Naive B cell (primary cell): Measurements from ENCODE around the gene ALG6. TPM values are rescaled to one million over a fixed set of nuclear protein-coding genes. Genes with fewer than 3 reads are reported as not detected.
A peak's percentile ranks its signal among the peaks of the same experiment; 100 is the strongest.
"Not testable (repeated sequence)": the region's sequence is repeated elsewhere in the genome, so short reads cannot be mapped to it uniquely, and the experiment has no call there.

Experiments
- ATAC-seq, 2 donors: fragments of 150-1000 bp; cut with Tn5 transposase; 2 replicates each; pipeline ENCODE4 v1.10.0; 2021; ENCODE audit warnings: low read depth in 2 of 2, mild to moderate bottlenecking in 2 of 2, moderate library complexity in 2 of 2
- DNase-seq: peaks from one replicate; pipeline ENCODE4 v3.0.0; 2022
- H3K27ac Mint-ChIP-seq, 6 donors: one replicate each; pipeline ENCODE4 v1.8.0; 2020 to 2022; ENCODE audit warnings: mild to moderate bottlenecking in 6 of 6, mixed read lengths in 6 of 6, moderate library complexity in 5 of 6, inconsistent platforms in 2 of 6
- H3K27me3 Mint-ChIP-seq, 3 donors: one replicate each; pipeline ENCODE4 v1.8.0; 2021 to 2022; ENCODE audit warnings: mixed read lengths in 3 of 3, mild to moderate bottlenecking in 1 of 3
- H3K36me3 Mint-ChIP-seq, 2 donors: one replicate each; pipeline ENCODE4 v1.8.0; 2020 to 2022; ENCODE audit warnings: mixed read lengths in 2 of 2, inconsistent platforms in 1 of 2, mild to moderate bottlenecking in 1 of 2
- H3K4me1 Mint-ChIP-seq, 3 donors: one replicate each; pipeline ENCODE4 v1.8.0; 2020 to 2022; ENCODE audit warnings: mixed read lengths in 3 of 3, inconsistent platforms in 1 of 3, mild to moderate bottlenecking in 1 of 3, moderate library complexity in 1 of 3
- H3K4me3 Mint-ChIP-seq, 8 donors: one replicate each; pipeline ENCODE4 v1.8.0; 2020 to 2022; ENCODE audit warnings: mild to moderate bottlenecking in 8 of 8, mixed read lengths in 8 of 8, moderate library complexity in 8 of 8, inconsistent platforms in 2 of 8
- H3K9me3 Mint-ChIP-seq, 7 donors: one replicate each; pipeline ENCODE4 v1.8.0; 2020 to 2022; ENCODE audit warnings: mixed read lengths in 7 of 7, mild to moderate bottlenecking in 5 of 7, inconsistent platforms in 2 of 7, moderate library complexity in 1 of 7
- polyA plus RNA-seq, 6 donors: library from polyadenylated mRNA; unstranded; fragments of 300-500 nt; fragmentation: Illumina TruSeq; gene quantifications; one replicate each; pipeline ENCODE4 v1.2.3, GENCODE V29; 2021; ENCODE audit warnings: low read depth in 6 of 6

The ALG6 gene
- polyA plus RNA-seq, 6 donors from 2014 or later = 13.4 to 35.8 (median 22.6) TPM

DNA sequence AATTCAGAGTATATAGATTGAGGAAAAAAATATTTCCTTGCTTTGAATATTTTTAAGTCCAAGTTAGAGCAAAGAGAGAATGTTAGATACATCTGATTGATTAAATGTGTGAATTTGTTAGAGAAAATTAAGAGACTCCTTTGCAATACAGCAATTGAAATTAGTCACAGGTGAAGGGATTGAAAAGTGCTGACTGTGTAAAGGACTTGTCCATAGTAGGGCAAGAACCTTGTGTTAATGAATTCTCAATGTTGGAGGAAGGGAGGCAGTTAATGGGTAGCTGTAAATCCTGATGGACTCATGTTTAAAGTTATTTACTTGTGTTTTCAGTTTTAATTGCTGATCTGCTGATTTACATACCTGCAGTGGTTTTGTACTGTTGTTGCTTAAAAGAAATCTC lies 38.6 kb downstream of the ALG6 start:
- H3K27ac Mint-ChIP-seq = no peak overlapping the region
- ATAC-seq (no peak), DNase-seq (no peak)
- no peaks in the 10 kb centered on the region for H3K9me3 Mint-ChIP-seq
- H3K4me1 Mint-ChIP-seq = no peaks in the 10 kb centered on the region
- no peaks in the 10 kb centered on the region for H3K27me3 Mint-ChIP-seq
- peaks cover 7 to 28% of the 10 kb centered on the region in 2 donors for H3K36me3 Mint-ChIP-seq
- H3K4me3 Mint-ChIP-seq = no peak overlapping the region

DNA sequence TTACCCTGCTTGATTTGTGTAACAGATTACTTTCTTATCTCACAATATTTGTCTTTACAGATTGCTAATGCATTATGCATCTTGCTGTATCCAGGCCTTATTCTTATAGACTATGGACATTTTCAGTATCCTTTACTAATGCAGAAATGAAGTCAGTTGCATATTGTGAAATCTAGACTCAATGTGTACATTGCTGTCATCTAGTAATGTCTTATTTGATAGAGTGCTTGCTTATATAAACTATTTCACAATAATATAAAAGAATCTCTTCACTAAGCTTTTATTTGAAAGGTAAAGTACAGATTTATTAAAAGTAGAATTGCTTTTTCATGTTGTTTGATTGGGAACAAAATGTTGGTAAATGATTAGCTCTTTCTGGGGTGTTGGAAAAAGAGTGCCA lies 39.6 kb downstream of the ALG6 start:
- H3K4me3 Mint-ChIP-seq = no peak overlapping the region
- H3K4me1 Mint-ChIP-seq = no peaks in the 10 kb centered on the region

DNA sequence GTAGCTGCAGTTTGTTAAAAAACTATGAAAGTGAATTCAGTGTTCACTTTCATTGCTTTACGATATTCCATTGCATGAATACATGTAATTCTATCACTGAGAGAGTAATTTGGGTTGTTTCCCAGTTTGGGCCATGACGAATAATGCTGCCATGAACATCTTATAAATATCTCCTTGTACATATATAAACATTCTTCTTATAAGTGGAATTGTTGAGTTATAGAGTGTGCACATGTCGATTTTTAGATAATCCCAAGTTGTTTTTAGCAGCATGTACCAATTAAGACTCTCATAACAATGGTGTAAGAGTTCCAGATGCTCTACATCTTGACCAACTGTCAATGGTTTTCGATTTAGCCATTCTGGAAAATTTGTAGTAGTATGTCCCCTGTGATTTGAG lies 40.9 kb downstream of the ALG6 start:
- peaks cover 14 to 37% of the 10 kb centered on the region in 2 donors for H3K36me3 Mint-ChIP-seq
- no peak overlapping the region for H3K4me3 Mint-ChIP-seq
- H3K27me3 Mint-ChIP-seq = no peaks in the 10 kb centered on the region
- DNase-seq (no peak), ATAC-seq (no peak)
- no peaks in the 10 kb centered on the region for H3K9me3 Mint-ChIP-seq
- peak overlapping the region in 1 of 6 donors; percentile 30 for H3K27ac Mint-ChIP-seq
- H3K4me1 Mint-ChIP-seq = no peaks in the 10 kb centered on the region

More for the DNA sequence above, 39.6 kb downstream of the ALG6 start:
- Mint-ChIP-seq H3K9me3 (no peaks in the 10 kb centered on the region), H3K27me3 (no peaks in the 10 kb centered on the region), H3K36me3 (peaks cover 12 to 32% of the 10 kb centered on the region in 2 donors), H3K27ac (peak overlapping the region in 1 of 6 donors; percentile 53)
- DNase-seq (no peak), ATAC-seq (no peak)

DNA sequence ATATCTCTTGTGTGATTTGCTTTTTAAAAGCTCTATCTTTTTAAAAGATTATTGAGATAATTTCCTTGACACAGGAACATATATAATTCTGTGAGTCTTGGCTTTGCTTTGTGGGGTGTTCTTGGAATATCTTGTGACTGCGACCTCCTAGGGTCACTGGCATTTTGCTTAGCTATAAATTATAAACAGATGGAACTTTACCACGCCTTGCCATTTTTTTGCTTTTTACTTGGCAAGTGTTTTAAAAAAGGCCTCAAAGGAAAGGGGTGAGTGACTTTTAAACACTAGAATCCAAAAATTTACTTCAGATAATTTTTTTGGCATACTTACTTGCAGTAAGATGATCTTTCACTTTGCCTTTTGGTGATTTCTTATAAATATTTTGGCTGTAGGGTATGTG lies 43.6 kb downstream of the ALG6 start:
- Mint-ChIP-seq H3K36me3 (peaks cover 7 to 38% of the 10 kb centered on the region in 2 donors), H3K9me3 (no peaks in the 10 kb centered on the region), H3K27ac (no peak overlapping the region), H3K4me1 (no peaks in the 10 kb centered on the region), H3K27me3 (no peaks in the 10 kb centered on the region), H3K4me3 (no peak overlapping the region)
- DNase-seq (no peak), ATAC-seq (no peak)

DNA sequence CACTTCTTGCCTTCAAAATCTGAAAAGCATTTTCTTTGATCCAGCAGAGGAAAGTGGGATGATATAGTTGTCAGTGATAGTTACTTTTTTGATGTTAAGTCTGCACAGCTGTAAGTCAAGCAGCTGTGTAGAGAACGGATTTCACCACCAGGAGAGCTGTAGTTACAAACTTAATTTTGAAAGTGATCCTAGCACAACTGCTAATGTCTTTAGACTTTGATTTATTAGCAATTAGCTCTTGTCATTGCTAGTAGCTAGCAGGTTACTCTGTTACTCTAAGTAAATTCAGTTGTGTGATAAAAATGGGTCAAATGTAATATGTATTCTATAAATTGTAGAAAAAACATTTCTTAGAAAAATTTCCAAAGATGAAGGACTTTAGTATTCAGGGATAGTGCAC lies 46.0 kb downstream of the ALG6 start:
- Mint-ChIP-seq H3K9me3 (no peaks in the 10 kb centered on the region), H3K27me3 (no peaks in the 10 kb centered on the region), H3K36me3 (peaks cover 7 to 35% of the 10 kb centered on the region in 2 donors), H3K27ac (no peak overlapping the region), H3K4me1 (no peaks in the 10 kb centered on the region), H3K4me3 (no peak overlapping the region)
- no peak for ATAC-seq
- no peak for DNase-seq

DNA sequence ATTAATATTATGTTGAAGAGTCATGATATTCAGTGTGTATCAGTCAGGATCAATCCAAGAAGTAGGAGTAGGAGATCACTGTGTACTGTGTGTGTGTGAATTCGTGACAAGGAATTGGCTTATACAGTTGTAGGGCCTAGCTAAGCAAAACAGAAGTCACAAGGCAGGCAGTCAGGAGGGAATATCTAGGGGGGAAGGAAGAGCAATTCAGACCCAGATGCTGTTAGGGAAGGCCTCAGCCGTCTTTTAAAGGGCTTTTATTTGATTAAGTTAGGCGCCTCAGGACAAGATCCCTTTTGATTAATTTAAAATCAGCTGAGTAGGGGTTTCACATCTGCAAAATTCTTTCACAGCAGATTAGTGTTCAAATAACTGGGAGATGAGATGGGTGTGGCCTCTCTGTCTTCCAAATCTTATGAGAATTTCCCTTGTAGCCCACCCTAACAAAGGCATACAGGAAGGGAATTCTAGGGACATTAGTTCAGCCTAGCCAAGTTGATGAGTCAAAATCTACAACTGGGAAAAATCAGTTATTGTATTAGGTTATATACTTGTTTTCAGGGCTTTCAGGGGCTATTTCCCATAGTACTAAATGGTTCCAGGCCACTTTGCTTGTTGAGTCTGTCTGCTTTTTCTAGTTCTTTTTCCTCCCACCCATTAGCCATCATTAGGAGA lies 47.4 kb downstream of the ALG6 start:
- Mint-ChIP-seq H3K4me3 (no peak overlapping the region), H3K9me3 (no peaks in the 10 kb centered on the region), H3K27ac (peak overlapping the region in 2 of 6 donors; percentile 17 to 27), H3K36me3 (peaks cover 17 to 42% of the 10 kb centered on the region in 2 donors), H3K4me1 (no peaks in the 10 kb centered on the region), H3K27me3 (no peaks in the 10 kb centered on the region)
- DNase-seq (no peak), ATAC-seq (no peak)

DNA sequence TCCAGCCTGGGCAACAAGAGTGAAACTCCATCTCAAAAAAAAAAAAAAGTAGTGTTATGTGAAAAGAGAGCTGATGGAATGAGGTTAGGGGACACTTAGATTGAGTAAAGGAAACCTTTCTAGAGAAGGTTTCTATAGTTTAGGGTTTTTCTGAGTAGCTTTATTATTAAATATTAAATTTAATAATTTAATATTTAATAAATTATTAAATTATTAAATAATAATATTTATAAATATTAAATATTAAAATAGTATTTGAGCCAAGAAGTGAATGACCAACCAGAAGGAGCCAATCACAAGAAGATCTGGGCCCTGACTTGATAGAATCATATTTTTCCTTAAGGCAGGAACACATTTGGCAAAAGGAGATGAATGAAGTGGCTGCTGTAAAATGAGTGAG lies 50.7 kb downstream of the ALG6 start:
- no peak overlapping the region for H3K27ac Mint-ChIP-seq
- no peaks in the 10 kb centered on the region for H3K4me1 Mint-ChIP-seq
- ATAC-seq = no peak
- no peaks in the 10 kb centered on the region for H3K27me3 Mint-ChIP-seq
- H3K36me3 Mint-ChIP-seq = peaks cover 12 to 47% of the 10 kb centered on the region in 2 donors
- H3K9me3 Mint-ChIP-seq = peaks cover 0 to 9% (median 0%) of the 10 kb centered on the region in 7 donors
- DNase-seq = no peak
- H3K4me3 Mint-ChIP-seq = no peak overlapping the region

DNA sequence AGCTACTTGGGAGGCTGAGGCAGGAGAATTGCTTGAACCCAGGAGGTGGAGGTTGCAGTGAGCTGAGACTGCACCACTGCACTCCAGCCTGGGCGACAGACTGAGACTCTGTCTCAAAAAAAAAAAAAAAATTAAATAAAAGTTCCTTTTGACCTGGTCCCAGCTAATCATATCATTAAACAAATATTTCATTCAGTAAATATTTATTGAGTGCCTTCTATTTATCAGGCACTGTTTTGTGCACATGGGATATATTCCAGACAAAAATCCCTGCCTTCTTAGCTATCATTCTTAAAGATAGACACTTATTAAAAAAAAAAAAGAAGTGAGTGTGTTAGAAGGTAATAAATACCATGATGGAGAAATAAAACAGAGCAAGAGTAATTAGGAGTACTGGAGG lies 53.3 kb downstream of the ALG6 start:
- not testable (repeated sequence) for H3K9me3 Mint-ChIP-seq, H3K4me3 Mint-ChIP-seq, H3K27ac Mint-ChIP-seq, ATAC-seq, DNase-seq, H3K27me3 Mint-ChIP-seq, H3K4me1 Mint-ChIP-seq
- peaks cover 12 to 34% of the 10 kb centered on the region in 2 donors for H3K36me3 Mint-ChIP-seq

DNA sequence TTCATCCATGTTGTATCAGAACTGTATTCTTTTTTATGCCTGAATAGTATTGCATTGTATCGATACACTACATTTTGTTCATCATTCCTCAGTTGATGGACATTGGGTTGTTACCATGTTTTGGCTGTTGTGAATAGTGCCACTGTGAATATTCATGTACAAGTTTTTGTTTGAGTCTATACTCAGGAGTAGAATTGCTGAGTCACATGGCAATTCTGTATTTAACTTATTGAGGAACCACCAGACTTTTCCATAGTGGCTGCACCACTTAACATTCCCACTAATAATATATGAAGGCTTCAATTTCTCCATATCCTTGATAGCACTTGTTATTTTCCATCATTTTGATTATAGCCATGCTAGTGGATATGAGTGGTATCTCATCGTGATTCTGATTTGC lies 56.2 kb downstream of the ALG6 start:
- Mint-ChIP-seq H3K27ac (no peak overlapping the region), H3K4me1 (no peaks in the 10 kb centered on the region), H3K4me3 (no peak overlapping the region), H3K27me3 (no peaks in the 10 kb centered on the region), H3K36me3 (peaks cover 12 to 26% of the 10 kb centered on the region in 2 donors), H3K9me3 (peaks cover 0 to 9% (median 0%) of the 10 kb centered on the region in 7 donors)
- ATAC-seq (no peak), DNase-seq (no peak)

DNA sequence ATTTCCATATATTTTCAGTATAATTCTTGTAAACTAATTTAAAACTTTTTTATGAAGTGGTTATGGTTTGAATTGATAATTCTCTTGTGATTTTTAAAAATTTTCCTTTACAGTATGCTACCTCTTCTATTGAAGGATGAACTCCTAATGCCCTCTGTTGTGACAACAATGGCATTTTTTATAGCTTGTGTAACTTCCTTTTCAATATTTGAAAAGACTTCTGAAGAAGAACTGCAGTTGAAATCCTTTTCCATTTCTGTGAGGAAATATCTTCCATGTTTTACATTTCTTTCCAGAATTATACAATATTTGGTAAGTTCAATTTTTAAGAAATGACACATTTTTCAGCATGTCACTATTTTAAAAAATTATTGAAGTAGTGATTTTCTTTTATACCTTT lies 61.4 kb downstream of the ALG6 start:
- no peaks in the 10 kb centered on the region for H3K27me3 Mint-ChIP-seq
- H3K9me3 Mint-ChIP-seq = peaks cover 0 to 19% (median 13%) of the 10 kb centered on the region in 7 donors
- H3K4me3 Mint-ChIP-seq = no peak overlapping the region
- DNase-seq (no peak), ATAC-seq (no peak)
- H3K4me1 Mint-ChIP-seq = no peaks in the 10 kb centered on the region
- H3K27ac Mint-ChIP-seq = no peak overlapping the region
- peaks cover 11 to 28% of the 10 kb centered on the region in 2 donors for H3K36me3 Mint-ChIP-seq

DNA sequence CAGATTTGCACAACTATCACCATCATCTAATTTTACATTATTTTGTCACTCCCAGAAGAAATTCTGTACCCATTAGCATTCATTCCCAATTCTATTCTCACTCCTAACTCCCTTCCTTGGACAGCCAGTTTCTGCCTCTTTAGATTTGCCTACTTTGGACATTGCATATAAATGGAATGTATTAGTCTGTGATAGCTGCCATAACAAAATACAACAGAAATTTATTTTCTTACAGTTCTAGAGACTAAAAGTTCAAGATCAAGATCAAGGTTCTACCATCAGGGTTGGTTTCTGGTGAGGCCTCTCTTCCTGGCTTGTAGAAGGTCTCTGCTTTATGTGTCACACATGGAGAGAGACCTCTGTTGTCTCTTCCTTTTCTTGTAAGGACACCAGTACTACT lies 61.9 kb downstream of the ALG6 start:
- DNase-seq (no peak), ATAC-seq (no peak)
- Mint-ChIP-seq H3K27ac (no peak overlapping the region), H3K9me3 (peaks cover 0 to 19% (median 13%) of the 10 kb centered on the region in 7 donors), H3K27me3 (no peaks in the 10 kb centered on the region), H3K4me1 (no peaks in the 10 kb centered on the region), H3K36me3 (peaks cover 11 to 28% of the 10 kb centered on the region in 2 donors), H3K4me3 (no peak overlapping the region)

DNA sequence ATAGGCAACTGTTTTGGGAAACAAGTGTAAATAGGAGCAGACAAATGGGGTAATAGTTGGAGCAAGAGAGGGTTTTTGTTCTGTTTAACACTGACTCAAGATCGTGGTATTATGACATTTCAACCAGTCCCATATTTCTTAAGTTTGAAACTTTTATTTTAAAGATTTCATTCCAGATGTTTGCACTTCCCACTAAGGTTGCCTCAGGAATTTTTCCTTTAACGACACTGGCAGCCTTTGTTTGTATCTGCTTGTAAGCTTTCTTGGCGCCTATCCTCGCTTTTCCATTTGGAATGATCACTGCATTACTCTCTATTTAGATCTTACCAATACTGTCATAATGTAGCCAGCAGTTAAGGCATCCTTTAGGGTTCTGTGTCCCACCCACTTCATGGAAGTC lies 67.7 kb downstream of the ALG6 start:
- no peaks in the 10 kb centered on the region for H3K4me1 Mint-ChIP-seq
- DNase-seq (no peak), ATAC-seq (no peak)
- H3K9me3 Mint-ChIP-seq = peaks cover 0 to 7% (median 6%) of the 10 kb centered on the region in 7 donors
- no peaks in the 10 kb centered on the region for H3K27me3 Mint-ChIP-seq
- no peak overlapping the region for H3K4me3 Mint-ChIP-seq
- H3K36me3 Mint-ChIP-seq = peaks cover 0 to 10% of the 10 kb centered on the region in 2 donors
- peak overlapping the region in 1 of 6 donors; percentile 11 for H3K27ac Mint-ChIP-seq

DNA sequence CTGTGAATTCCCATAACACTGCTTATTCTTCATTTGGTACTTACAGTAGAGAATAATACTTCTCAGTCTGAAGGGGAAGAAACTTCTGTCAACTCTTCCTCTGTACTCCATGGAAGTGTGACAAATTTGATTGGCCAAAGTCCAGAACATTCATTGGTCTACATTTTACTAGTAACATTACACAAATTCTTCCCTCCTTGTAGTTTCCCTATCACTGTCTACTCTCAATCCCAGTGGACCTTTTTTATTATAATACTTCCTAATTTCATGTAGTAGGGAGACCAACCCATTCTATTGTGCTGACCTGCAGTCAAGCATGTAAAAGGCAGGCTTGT lies 74.7 kb downstream of the ALG6 start:
- ATAC-seq (no peak), DNase-seq (no peak)
- Mint-ChIP-seq H3K4me1 (peaks cover 6 to 9% (median 9%) of the 10 kb centered on the region in 3 donors), H3K4me3 (no peak overlapping the region), H3K27me3 (no peaks in the 10 kb centered on the region), H3K9me3 (no peaks in the 10 kb centered on the region), H3K27ac (no peak overlapping the region), H3K36me3 (no peaks in the 10 kb centered on the region)

DNA sequence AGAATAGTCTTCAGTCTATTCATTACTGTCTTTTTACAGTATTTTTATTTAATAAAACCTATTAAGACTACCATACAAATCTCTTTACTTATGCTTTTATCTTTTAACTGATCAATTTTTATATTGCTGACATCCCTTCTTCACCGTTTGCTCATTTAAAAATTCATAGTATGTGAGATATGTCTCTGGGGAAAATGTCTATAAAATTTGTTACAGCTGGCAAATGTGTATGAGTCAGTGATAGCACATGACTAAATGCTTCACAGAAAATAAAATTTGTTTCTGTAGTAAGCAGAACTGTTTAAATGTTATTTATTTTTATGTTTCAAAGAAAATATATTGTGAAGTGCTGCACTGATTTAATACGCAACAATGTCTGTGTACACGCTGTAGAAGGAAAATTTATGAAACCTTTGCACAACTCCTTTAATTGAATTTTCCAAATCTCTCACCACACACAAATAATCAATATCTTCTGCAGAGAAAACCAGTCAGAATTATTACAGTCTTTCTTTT lies 81.4 kb downstream of the ALG6 start:
- Mint-ChIP-seq H3K9me3 (peaks cover 0 to 1% (median 0%) of the 10 kb centered on the region in 7 donors), H3K36me3 (no peaks in the 10 kb centered on the region), H3K27ac (no peak overlapping the region), H3K27me3 (no peaks in the 10 kb centered on the region), H3K4me1 (peaks cover 0 to 2% (median 0%) of the 10 kb centered on the region in 3 donors), H3K4me3 (no peak overlapping the region)
- no peak for ATAC-seq
- no peak for DNase-seq
